Fibroblast of lung (primary cell): Measurements from ENCODE around the gene SEMA4B. TPM values are rescaled to one million over a fixed set of nuclear protein-coding genes. Genes with fewer than 3 reads are reported as not detected.

Experiments
- DNase-seq, 2 donors: peaks; one replicate each; pipeline versions ENCODE4 v3.0.0 to v3.0.0-alpha.2; 2010; ENCODE audit warnings: low read depth in 2 of 2
- H2AFZ ChIP-seq: 2 replicates; pipeline ENCODE4 v1.5.1; 2012; ENCODE audit warnings: low read length, control low read depth, inconsistent platforms
- H3K27ac ChIP-seq: 2 replicates; pipeline ENCODE4 v1.5.1; 2011; ENCODE audit warnings: low read length, control low read depth; ENCODE audit not compliant: insufficient read depth
- H3K27me3 ChIP-seq: 2 replicates; pipeline ENCODE4 v1.5.1; 2011; ENCODE audit warnings: mild to moderate bottlenecking, low read length; ENCODE audit not compliant: control insufficient read depth, insufficient read depth
- H3K36me3 ChIP-seq: 2 replicates; pipeline ENCODE4 v1.5.1; 2011; ENCODE audit warnings: low read length; ENCODE audit not compliant: control insufficient read depth, insufficient read depth
- H3K4me1 ChIP-seq: 2 replicates; pipeline ENCODE4 v1.5.1; 2011; ENCODE audit warnings: low read length; ENCODE audit not compliant: control insufficient read depth, insufficient read depth; ENCODE audit errors: extremely low read depth
- H3K4me2 ChIP-seq: 2 replicates; pipeline ENCODE4 v1.5.1; 2011; ENCODE audit warnings: low read length, control low read depth; ENCODE audit not compliant: insufficient read depth; ENCODE audit errors: extremely low read depth
- H3K4me3 ChIP-seq, 4 experiments: fragments of 200-600 bp in 1 of 4; sonication (generic) in 1 of 4; replicated peaks in 1 of 4; 2 replicates each; pipeline ENCODE4 v1.5.1; 2011 to 2016; ENCODE audit warnings: low read length in 4 of 4, low read depth in 3 of 4, mild to moderate bottlenecking in 3 of 4, control low read depth in 2 of 4, inconsistent platforms in 1 of 4, mixed read lengths in 1 of 4; ENCODE audit not compliant: insufficient read depth in 1 of 4; ENCODE audit errors: control extremely low read depth in 1 of 4
- H3K79me2 ChIP-seq: 2 replicates; pipeline ENCODE4 v1.5.1; 2012; ENCODE audit warnings: mild to moderate bottlenecking, low read length, inconsistent platforms; ENCODE audit not compliant: control insufficient read depth, insufficient read depth
- H3K9ac ChIP-seq: 2 replicates; pipeline ENCODE4 v1.5.1; 2011; ENCODE audit warnings: mild to moderate bottlenecking, low read length, control low read depth; ENCODE audit not compliant: insufficient read depth
- H3K9me3 ChIP-seq: 2 replicates; pipeline ENCODE4 v1.5.1; 2012; ENCODE audit warnings: low read depth, low read length; ENCODE audit not compliant: control insufficient read depth, insufficient read depth
- H4K20me1 ChIP-seq: 2 replicates; pipeline ENCODE4 v1.5.1; 2011; ENCODE audit warnings: low read length; ENCODE audit not compliant: control insufficient read depth, insufficient read depth; ENCODE audit errors: extremely low read depth
- EZH2 ChIP-seq: IDR thresholded peaks from 2 replicates; pipeline ENCODE4 v1.5.1; 2012; ENCODE audit warnings: low read length, control low read depth, mild to moderate bottlenecking; ENCODE audit errors: missing control alignments
- polyA plus RNA-seq, 2 donors: library from polyadenylated mRNA; depleted of rRNA in 1 of 2; stranded (reverse) in 1 of 2; unstranded in 1 of 2; fragments of >200 nt; gene quantifications; 2 replicates each; pipeline ENCODE4 v1.2.1, GENCODE V29; 2011 to 2012; ENCODE audit warnings: missing spikeins in 1 of 2
- total RNA-seq: library from RNA; depleted of rRNA; stranded (reverse); fragments of >200 nt; gene quantifications from 2 replicates; pipeline ENCODE4 v1.2.1, GENCODE V29; 2014
- TF ChIP-seq, protein P1 (sequence below), 2 donors: IDR thresholded peaks in 1 of 2; conservative IDR thresholded peaks in 1 of 2; 1 replicate in 1 of 2; 2 replicates in 1 of 2; pipeline ENCODE4 v1.5.1; 2011 to 2012; ENCODE audit warnings: low read length in 2 of 2, control low read depth in 1 of 2, inconsistent platforms in 1 of 2, low read depth in 1 of 2, mild to moderate bottlenecking in 1 of 2

SEMA4B gene
- total and polyA plus RNA-seq, 2 donors (not counting 1 experiment from before 2014, with no cell fraction given) = 12.8 to 30.4 TPM

DNA sequence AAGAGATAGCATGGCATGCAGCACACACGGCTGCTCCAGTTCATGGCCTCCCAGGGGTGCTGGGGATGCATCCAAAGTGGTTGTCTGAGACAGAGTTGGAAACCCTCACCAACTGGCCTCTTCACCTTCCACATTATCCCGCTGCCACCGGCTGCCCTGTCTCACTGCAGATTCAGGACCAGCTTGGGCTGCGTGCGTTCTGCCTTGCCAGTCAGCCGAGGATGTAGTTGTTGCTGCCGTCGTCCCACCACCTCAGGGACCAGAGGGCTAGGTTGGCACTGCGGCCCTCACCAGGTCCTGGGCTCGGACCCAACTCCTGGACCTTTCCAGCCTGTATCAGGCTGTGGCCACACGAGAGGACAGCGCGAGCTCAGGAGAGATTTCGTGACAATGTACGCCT, 27.8 kb downstream of the SEMA4B start:
- no peak for DNase-seq
- H3K36me3 ChIP-seq = peaks cover 17% of the 10 kb centered on the region
- H3K4me3 ChIP-seq = no peak overlapping the region
- H4K20me1 ChIP-seq = no peaks in the 10 kb centered on the region
- no peak overlapping the region for H3K27ac ChIP-seq
- TF ChIP-seq, protein P1, sequence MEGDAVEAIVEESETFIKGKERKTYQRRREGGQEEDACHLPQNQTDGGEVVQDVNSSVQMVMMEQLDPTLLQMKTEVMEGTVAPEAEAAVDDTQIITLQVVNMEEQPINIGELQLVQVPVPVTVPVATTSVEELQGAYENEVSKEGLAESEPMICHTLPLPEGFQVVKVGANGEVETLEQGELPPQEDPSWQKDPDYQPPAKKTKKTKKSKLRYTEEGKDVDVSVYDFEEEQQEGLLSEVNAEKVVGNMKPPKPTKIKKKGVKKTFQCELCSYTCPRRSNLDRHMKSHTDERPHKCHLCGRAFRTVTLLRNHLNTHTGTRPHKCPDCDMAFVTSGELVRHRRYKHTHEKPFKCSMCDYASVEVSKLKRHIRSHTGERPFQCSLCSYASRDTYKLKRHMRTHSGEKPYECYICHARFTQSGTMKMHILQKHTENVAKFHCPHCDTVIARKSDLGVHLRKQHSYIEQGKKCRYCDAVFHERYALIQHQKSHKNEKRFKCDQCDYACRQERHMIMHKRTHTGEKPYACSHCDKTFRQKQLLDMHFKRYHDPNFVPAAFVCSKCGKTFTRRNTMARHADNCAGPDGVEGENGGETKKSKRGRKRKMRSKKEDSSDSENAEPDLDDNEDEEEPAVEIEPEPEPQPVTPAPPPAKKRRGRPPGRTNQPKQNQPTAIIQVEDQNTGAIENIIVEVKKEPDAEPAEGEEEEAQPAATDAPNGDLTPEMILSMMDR (conservative IDR thresholded peaks at IDR 0.05 in 1 of 2, IDR thresholded peaks at IDR 0.05 in 1 of 2; ENCODE audit: low read depth in 1 of 2, low read length in 2 of 2) = no peak
- TF ChIP-seq EZH2 = no peak
- H3K27me3 ChIP-seq = no peaks in the 10 kb centered on the region
- H3K4me1 ChIP-seq = peaks cover 4% of the 10 kb centered on the region
- no peaks in the 10 kb centered on the region for H3K9me3 ChIP-seq
- peaks cover 9% of the 10 kb centered on the region for H3K79me2 ChIP-seq
- no peak overlapping the region for H3K4me2 ChIP-seq
- H2AFZ ChIP-seq = no peak overlapping the region
- no peak overlapping the region for H3K9ac ChIP-seq

DNA sequence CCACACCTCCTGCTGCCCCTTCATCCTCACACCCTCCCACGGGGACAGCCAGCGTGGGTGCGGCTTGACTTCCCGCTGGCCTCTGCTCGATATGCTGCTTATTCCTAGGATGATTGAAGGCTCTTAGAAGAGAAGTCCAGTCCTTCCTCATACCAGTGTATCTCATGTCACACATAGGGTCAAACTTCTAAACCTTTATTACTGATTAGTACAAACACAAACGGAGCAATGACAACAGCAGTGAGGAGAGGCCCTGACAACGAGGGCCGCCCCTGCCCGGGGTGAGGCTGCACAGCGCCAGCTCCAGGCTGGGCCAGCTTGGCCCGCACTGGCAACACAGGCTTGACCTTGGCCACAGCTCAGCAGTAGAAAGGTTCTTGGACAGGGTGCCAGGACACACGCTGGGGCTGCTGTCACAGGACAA, 29.0 kb downstream of the SEMA4B start:
- H2AFZ ChIP-seq = no peak overlapping the region
- H3K27ac ChIP-seq = no peak overlapping the region
- peaks cover 9% of the 10 kb centered on the region for H3K79me2 ChIP-seq
- DNase-seq = no peak
- no peak overlapping the region for H3K4me2 ChIP-seq
- no peak overlapping the region for H3K9ac ChIP-seq
- H3K9me3 ChIP-seq = no peaks in the 10 kb centered on the region
- H3K27me3 ChIP-seq = no peaks in the 10 kb centered on the region
- H4K20me1 ChIP-seq = no peaks in the 10 kb centered on the region
- H3K4me1 ChIP-seq = peaks cover 4% of the 10 kb centered on the region
- H3K36me3 ChIP-seq = peaks cover 17% of the 10 kb centered on the region
- TF ChIP-seq, protein P1 (conservative IDR thresholded peaks at IDR 0.05 in 1 of 2, IDR thresholded peaks at IDR 0.05 in 1 of 2; ENCODE audit: low read depth in 1 of 2, low read length in 2 of 2) = no peak
- TF ChIP-seq EZH2 = no peak
- no peak overlapping the region for H3K4me3 ChIP-seq

DNA sequence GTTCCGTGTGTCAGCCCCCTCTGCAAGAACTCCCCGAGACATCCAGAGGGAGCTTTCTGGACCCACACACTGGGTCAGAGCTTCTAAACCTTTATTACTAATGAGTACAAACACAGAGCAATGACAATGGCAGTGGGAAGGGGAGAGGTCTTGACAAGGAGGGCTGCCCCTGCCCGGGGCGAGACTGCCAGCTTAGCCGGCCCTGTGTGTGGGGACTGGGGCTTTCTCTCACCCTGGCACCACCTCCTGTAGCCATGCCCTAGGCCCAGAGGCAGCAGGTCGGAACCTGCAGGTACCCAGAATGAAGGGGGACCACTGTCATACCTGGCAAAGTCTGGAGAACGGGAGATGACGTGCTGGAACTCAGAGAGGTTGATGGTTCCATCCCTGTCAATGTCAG, 29.5 kb downstream of the SEMA4B start:
- Histone ChIP-seq H2AFZ (no peak overlapping the region), H3K4me3 (no peak overlapping the region), H3K27me3 (no peaks in the 10 kb centered on the region), H3K79me2 (peaks cover 9% of the 10 kb centered on the region), H3K4me1 (peaks cover 4% of the 10 kb centered on the region), H3K27ac (no peak overlapping the region), H3K4me2 (no peak overlapping the region), H3K36me3 (peaks cover 17% of the 10 kb centered on the region), H3K9me3 (no peaks in the 10 kb centered on the region), H4K20me1 (no peaks in the 10 kb centered on the region), H3K9ac (no peak overlapping the region)
- no peak for DNase-seq
- no peak for TF ChIP-seq EZH2
- TF ChIP-seq, protein P1 (conservative IDR thresholded peaks at IDR 0.05 in 1 of 2, IDR thresholded peaks at IDR 0.05 in 1 of 2; ENCODE audit: low read depth in 1 of 2, low read length in 2 of 2) = no peak
